ENCODE data around the gene MFSD2B.
A peak's percentile ranks its signal among the peaks of the same experiment; 100 is the strongest.

MFSD2B gene, protein sequence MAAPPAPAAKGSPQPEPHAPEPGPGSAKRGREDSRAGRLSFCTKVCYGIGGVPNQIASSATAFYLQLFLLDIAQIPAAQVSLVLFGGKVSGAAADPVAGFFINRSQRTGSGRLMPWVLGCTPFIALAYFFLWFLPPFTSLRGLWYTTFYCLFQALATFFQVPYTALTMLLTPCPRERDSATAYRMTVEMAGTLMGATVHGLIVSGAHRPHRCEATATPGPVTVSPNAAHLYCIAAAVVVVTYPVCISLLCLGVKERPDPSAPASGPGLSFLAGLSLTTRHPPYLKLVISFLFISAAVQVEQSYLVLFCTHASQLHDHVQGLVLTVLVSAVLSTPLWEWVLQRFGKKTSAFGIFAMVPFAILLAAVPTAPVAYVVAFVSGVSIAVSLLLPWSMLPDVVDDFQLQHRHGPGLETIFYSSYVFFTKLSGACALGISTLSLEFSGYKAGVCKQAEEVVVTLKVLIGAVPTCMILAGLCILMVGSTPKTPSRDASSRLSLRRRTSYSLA

DNA sequence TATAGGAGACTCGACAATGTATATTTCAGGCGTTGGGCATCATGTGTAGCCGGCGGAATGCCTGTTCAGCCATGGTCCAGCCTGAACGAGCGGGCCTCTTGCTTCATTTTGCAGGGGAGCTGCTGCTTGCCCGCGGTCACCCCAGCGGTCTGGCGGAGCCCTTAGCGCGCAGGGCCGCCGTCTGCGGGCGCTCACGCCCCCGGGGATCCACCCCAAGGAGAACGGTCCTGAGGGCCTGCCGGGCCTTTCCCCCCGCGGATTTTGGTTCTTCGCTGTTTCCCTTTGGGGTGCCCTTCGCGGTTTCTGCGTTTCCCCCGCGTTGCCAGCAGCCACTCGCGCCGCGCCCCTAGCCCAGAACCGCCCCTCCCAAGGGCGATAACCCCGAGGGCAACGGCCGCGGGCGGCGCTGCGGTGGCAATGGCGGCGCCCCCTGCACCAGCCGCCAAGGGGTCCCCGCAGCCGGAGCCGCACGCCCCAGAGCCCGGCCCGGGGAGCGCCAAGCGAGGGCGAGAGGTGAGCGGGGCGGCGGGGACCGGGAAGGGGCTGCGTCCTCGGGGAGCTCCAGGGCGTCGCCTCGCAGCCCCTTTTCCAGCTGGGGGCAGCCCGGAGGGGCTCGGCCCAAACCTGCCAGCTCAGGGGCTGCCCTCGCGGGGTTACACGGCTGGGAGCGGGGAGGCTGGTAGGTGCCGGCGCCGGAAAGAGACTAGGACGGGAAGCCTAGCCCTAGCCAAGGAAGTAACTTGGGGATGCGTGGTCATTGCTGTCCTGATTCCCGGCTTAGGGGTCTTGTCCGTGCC, at the start of gene MFSD2B:
Gene MFSD2B (plus strand): TSS at position 406 of the 797 bp plus-strand sequence. CDS start 12 bp downstream, at position 418.
- Mint-ChIP-seq H3K4me3 (peak within 1 kb of the TSS; percentile 50 to 74), H3K9me3 (no peaks in the 10 kb centered on the region), H3K36me3 (no peaks in the 10 kb centered on the region), H3K27me3 (peaks cover 29 to 41% of the 10 kb centered on the region in 2 donors), H3K27ac (no peak within 1 kb of the TSS), H3K4me1 (peaks cover 0 to 13% of the 10 kb centered on the region in 2 donors)
- peak; percentile 46 to 58 for ATAC-seq (replicated peaks)
- DNase-seq, result no peak

DNA sequence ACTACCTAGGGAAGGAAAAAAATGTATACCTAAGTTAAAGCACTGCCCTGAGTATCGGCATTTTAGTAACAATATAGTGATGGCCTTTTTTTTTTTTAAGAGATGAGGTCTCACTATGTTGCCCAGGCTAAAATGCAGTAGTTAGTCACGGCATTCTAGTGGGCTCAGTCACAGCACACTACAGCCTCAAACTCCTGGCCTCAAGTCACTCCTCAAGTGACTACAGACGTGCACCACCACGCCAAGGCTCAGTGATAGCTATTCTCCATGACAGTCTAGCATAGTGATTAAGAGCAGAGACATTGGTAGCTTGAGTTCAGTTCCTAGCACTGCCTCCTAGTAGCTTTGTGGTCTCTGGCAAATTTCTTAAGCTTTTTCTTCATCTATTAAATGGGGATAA, 42.0 kb upstream of the MFSD2B start:
- no peak for ATAC-seq (replicated peaks)
- Mint-ChIP-seq H3K4me1 (no peaks in the 10 kb centered on the region), H3K36me3 (peaks cover 4 to 11% of the 10 kb centered on the region in 2 donors), H3K9me3 (no peaks in the 10 kb centered on the region), H3K4me3 (no peak overlapping the region), H3K27me3 (no peaks in the 10 kb centered on the region), H3K27ac (no peak overlapping the region)
- no peak for DNase-seq

DNA sequence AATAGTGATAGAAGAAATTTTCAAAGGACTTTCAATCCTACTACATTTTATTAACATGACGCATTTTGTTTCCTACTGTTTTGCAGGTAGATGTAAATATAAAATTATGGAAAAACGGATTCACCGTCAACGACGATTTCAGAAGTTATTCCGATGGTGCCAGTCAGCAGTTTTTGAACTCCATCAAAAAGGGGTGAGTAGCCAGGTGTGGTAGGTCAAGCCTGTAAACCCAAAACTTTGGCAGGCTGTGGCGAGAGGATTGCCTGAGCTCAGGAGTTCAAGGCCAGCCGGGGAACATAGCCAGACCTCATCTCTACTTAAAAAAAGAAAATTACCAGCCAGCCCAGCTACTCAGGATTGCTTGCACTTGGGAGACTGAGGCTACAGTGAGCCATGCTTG, 33.0 kb upstream of the MFSD2B start:
- H3K4me1 Mint-ChIP-seq, result no peaks in the 10 kb centered on the region
- H3K27me3 Mint-ChIP-seq, result no peaks in the 10 kb centered on the region
- no peak overlapping the region for H3K4me3 Mint-ChIP-seq
- no peak for ATAC-seq (replicated peaks)
- peaks cover 6 to 11% of the 10 kb centered on the region in 2 donors for H3K36me3 Mint-ChIP-seq
- no peaks in the 10 kb centered on the region for H3K9me3 Mint-ChIP-seq
- H3K27ac Mint-ChIP-seq, result no peak overlapping the region
- DNase-seq, result no peak

DNA sequence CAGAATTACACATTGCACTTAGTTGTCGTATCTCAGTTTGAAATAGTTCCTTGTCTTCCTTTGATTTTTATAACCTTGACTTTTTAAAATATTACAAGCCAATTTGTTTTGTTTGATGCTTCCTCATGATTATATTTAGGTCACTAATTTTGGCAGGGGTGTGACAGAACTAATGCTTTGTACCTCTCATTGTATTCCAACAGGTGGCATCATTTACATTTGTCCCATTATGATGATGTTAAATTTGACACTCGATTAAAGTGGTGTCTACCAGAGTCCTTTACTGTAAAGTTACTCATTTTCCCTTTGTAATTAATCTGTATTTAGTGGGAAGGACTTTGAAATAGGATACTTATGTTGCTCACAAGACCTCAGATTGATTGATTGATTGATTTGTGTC, 21.5 kb upstream of the MFSD2B start:
- no peaks in the 10 kb centered on the region for H3K36me3 Mint-ChIP-seq
- no peak overlapping the region for H3K27ac Mint-ChIP-seq
- ATAC-seq (replicated peaks) (peak; percentile 38 to 41), DNase-seq (no peak)
- H3K4me1 Mint-ChIP-seq, result no peaks in the 10 kb centered on the region
- H3K27me3 Mint-ChIP-seq, result no peaks in the 10 kb centered on the region
- no peak overlapping the region for H3K4me3 Mint-ChIP-seq
- H3K9me3 Mint-ChIP-seq, result no peaks in the 10 kb centered on the region

DNA sequence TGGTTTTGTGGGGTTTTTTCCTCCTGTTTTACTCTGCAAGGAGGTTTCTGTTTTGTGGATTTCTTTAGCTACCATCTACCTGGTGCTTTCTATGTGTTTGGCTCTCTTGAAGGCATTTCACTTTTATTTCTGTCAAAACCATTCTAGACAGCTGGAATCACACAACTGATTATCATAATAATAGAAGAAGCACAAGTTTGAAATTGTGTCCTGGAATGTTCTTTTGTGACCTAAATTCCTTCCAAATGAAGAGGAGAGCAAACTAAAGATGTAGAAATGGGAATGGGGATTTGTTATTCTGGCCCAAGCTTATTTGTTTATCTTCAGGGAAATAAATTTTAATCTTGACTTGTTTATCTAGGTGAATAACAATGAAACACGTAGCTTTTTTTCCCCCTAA, 17.0 kb upstream of the MFSD2B start:
- DNase-seq (no peak), ATAC-seq (replicated peaks) (no peak)
- no peaks in the 10 kb centered on the region for H3K27me3 Mint-ChIP-seq
- H3K27ac Mint-ChIP-seq, result no peak overlapping the region
- H3K9me3 Mint-ChIP-seq, result no peaks in the 10 kb centered on the region
- H3K4me1 Mint-ChIP-seq, result no peaks in the 10 kb centered on the region
- H3K4me3 Mint-ChIP-seq, result no peak overlapping the region
- H3K36me3 Mint-ChIP-seq, result peaks cover 0 to 4% of the 10 kb centered on the region in 2 donors

DNA sequence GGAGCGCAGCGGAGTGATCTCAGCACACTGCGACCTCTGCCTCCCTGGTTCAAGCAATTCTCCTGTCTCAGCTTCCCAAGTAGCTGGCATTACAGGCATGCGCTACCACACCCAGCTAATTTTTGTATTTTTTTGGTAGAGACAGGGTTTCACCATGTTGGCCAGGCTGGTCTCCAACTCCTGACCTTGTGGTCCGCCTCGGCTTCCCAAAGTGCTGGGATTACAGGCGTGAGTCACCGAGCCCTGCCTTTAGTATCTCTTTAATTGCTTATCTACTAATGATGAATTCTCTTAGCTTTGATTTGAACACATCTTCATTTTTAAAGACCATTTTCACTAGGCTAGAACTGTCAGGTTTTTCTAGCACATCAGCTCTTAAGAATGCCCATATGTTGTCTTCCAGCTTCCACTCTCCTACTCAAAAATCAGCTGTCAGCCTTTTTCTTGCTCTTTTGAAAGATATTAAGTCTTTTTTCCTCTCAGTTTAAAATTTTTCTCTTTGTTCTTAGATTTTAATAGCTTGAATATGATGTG, 16.1 kb upstream of the MFSD2B start:
- Mint-ChIP-seq H3K27me3 (no peaks in the 10 kb centered on the region), H3K27ac (no peak overlapping the region), H3K9me3 (no peaks in the 10 kb centered on the region), H3K4me3 (no peak overlapping the region), H3K4me1 (no peaks in the 10 kb centered on the region), H3K36me3 (peaks cover 0 to 6% of the 10 kb centered on the region in 2 donors)
- ATAC-seq (replicated peaks) (no peak), DNase-seq (no peak)

DNA sequence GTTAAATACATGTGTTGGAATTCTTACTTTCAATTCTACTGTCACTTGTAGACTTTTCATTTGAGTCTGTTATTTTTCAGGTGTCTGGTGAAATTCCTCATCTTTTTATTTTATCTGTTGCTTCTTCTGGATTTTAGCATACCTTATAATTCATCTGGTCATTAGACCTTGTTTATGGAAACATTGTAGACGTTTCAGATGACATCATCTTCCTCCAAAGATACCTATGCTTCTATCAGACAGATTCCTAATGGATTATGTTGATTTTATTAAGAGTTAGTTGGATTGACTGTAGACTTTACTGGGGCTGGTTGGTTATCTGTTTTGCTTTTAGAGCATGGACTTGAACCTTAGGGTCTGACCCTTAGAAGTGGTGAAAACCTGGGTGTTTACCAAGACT, 15.3 kb upstream of the MFSD2B start:
- no peak overlapping the region for H3K27ac Mint-ChIP-seq
- DNase-seq (no peak), ATAC-seq (replicated peaks) (no peak)
- no peaks in the 10 kb centered on the region for H3K4me1 Mint-ChIP-seq
- peaks cover 0 to 8% of the 10 kb centered on the region in 2 donors for H3K36me3 Mint-ChIP-seq
- H3K9me3 Mint-ChIP-seq, result no peaks in the 10 kb centered on the region
- H3K4me3 Mint-ChIP-seq, result no peak overlapping the region
- no peaks in the 10 kb centered on the region for H3K27me3 Mint-ChIP-seq

DNA sequence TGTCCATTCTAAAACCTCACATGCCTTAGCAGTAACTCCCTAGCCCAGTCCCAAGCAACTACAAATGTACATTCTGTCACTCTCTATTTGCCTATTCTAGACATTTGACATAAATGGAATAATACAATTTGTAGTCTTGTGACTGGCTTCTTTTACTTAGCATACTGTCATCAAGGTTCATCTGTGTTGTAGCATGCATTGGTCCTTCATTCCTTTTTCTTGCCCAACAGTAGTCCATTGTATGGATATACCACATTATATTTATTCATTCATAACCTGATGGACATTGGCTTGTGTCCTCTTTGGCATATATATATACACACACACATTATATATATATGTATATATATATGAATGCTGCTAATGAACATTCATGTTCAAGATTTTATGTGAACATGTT, 2.2 kb upstream of the MFSD2B start:
- ATAC-seq (replicated peaks), result no peak
- Mint-ChIP-seq H3K9me3 (no peaks in the 10 kb centered on the region), H3K27me3 (peaks cover 29 to 40% of the 10 kb centered on the region in 2 donors), H3K4me3 (no peak overlapping the region), H3K27ac (no peak overlapping the region), H3K4me1 (peaks cover 0 to 10% of the 10 kb centered on the region in 2 donors), H3K36me3 (no peaks in the 10 kb centered on the region)
- DNase-seq, result no peak

DNA sequence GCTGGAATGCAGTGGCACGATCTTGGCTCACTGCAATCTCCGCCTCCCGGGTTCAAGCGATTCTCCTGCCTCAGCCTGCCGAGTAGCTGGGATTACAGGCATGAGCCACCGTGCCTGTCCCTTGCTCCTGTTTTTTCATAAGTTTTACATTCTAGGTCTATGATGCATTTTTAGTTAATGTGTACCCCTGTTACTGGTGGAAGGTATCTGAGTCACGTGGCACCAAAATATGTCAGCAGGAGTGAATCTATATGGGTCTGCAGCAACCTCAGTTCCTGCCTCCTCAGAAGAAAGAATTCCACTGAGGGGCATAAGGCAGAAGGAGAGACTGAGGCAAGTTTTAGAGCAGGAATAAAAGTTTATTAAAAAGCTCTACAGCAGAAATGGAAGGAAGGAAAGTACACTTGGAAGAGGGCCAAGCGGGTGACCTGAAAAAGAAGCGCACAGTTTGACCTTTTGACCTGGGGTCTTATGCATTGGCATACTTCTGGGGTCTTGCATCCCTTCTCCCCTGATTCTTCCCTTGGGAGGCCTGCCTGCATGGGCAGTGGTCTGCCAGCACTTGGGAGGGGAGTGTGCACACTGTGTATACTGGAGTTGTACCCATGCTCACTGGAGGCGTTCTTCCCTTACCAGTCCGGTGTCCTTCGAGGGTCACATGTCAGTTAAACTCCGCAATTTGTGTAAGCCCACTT, 1.1 kb upstream of the MFSD2B start:
- no peak overlapping the region for H3K4me3 Mint-ChIP-seq
- H3K27ac Mint-ChIP-seq, result no peak overlapping the region
- DNase-seq (no peak), ATAC-seq (replicated peaks) (no peak)
- peaks cover 0 to 13% of the 10 kb centered on the region in 2 donors for H3K4me1 Mint-ChIP-seq
- no peaks in the 10 kb centered on the region for H3K9me3 Mint-ChIP-seq
- H3K36me3 Mint-ChIP-seq, result no peaks in the 10 kb centered on the region
- H3K27me3 Mint-ChIP-seq, result peaks cover 29 to 41% of the 10 kb centered on the region in 2 donors

DNA sequence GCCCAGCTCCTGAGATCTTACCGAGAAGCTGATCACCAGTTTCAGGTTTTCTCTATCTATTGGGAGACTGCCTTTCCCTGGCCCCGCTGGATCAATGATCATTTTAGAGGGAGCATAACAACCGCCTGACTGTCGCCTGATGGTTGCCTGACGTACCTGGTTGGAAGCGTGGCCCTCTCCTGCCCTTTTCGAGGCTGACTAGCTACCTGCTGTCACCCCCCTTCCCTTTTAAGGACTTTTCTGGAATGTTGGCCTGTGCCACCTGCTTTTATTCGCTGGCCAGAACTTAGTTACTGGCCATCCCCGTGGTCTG, 562 bp upstream of the MFSD2B start:
- peaks cover 0 to 13% of the 10 kb centered on the region in 2 donors for H3K4me1 Mint-ChIP-seq
- no peaks in the 10 kb centered on the region for H3K36me3 Mint-ChIP-seq
- peaks cover 29 to 41% of the 10 kb centered on the region in 2 donors for H3K27me3 Mint-ChIP-seq
- no peaks in the 10 kb centered on the region for H3K9me3 Mint-ChIP-seq
- no peak overlapping the region for H3K27ac Mint-ChIP-seq
- peak overlapping the region; percentile 13 to 74 for H3K4me3 Mint-ChIP-seq
- DNase-seq (no peak), ATAC-seq (replicated peaks) (no peak)

DNA sequence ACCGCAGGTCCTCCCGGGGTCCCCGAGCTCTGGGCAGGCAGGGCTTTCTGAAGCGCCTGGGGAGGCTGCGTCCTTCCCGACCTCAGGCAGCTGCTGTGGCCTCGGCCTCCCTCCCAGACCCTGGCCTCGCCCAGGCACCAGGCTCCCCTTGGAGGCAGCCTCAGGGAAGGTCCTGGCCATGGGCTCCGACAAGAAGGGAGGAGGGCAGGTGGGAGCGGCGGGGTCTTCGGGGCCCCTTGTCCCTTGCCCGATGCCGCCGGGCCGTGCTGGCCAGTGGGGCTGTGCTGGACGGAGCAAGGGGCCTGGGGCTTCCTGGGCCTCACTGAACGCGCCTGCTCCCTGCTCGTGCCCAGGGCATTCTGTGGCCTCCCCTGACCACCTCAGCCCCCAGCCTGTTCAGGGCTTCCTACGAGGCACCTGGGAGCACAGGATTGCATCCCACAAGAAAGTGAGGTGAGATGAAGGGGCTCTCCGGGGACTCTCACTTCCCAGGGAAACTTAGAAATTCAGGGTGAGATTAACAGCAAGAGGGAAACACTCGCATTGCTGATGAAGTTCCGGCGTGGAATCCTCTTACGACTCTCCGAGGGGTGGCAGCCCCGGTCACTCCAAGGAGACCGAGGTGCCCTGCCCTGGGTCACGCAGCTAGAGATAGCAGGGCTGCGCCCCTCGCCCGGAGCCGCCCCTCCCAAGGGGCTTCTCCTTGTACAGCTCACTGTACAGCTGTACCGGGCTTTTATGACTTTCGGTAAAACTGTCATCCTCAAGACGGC, 778 bp downstream of the MFSD2B start:
- peak in 1 of 2 donors; percentile 34 for ATAC-seq (replicated peaks)

DNA sequence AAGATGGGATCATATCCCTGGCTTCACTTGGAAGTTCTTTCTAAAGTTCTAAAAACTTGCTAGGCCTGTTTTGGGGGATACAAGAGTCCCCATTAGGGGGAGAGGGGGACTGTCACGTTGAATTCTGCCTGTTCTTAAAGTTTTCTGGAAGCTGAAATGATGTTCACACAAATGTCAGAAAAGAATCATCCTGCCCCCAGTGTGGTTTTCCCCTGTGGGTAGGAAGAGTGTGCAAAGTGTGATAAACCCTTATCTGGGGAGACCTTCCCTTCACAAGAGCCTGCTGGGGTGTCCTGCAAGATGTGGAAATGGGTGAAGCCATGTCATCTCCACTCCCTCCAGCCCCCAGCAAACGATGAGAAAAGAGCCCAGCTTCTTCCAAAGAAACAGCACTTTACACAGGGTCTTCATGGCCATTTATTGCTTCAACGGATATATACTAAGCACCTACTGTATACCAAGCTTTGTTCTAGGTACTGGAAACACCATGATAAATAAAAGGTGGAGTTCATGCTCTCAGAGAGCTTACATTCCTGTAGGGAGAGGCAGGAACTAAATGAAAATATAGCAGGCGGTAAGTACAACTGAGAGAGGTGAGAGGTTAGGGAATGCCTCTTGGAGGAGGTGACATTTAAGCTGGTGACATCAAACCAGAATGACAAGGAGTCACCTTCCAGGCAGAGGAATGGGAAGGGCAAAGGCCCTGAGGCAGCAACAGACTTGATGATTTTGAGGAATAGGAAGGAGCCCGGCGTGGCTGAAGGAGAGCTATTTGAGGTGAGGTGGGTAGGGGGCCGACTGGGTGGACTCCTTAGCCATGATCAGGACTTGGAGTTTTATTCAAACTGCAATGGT, 1.6 kb downstream of the MFSD2B start:
- Mint-ChIP-seq H3K27ac (no peak overlapping the region), H3K4me1 (peaks cover 0 to 13% of the 10 kb centered on the region in 2 donors), H3K27me3 (peaks cover 29 to 41% of the 10 kb centered on the region in 2 donors), H3K9me3 (no peaks in the 10 kb centered on the region), H3K36me3 (no peaks in the 10 kb centered on the region), H3K4me3 (no peak overlapping the region)
- DNase-seq (no peak), ATAC-seq (replicated peaks) (no peak)

More for the DNA sequence above, 778 bp downstream of the MFSD2B start:
- Mint-ChIP-seq H3K4me3 (peak overlapping the region in 1 of 2 donors; percentile 74), H3K27ac (no peak overlapping the region), H3K4me1 (peaks cover 0 to 13% of the 10 kb centered on the region in 2 donors), H3K9me3 (no peaks in the 10 kb centered on the region), H3K36me3 (no peaks in the 10 kb centered on the region), H3K27me3 (peaks cover 29 to 41% of the 10 kb centered on the region in 2 donors)
- DNase-seq, result no peak

Data from stimulated activated naive B cell treated with anti-CD40 and anti-IgM and Interleukin-4, amounts not matched to agents 10 μg/mL and 1 μg/mL and 100 μg/mL, for 72 hours (primary cell).